Psoas muscle (tissue), 8 donors: ENCODE results near the gene STARD13. TPM values are rescaled to one million over a fixed set of nuclear protein-coding genes. Genes with fewer than 3 reads are reported as not detected.

Experiments used
- ATAC-seq, 4 donors: fragments of 200-7000 bp; cut with Tn5 transposase; one replicate each; pipeline ENCODE4 v1.9.1; 2020; ENCODE audit warnings: moderate library complexity in 3 of 4, mild to moderate bottlenecking in 2 of 4
- DNase-seq, 2 donors: peaks; one replicate each; pipeline ENCODE4 v3.0.0-alpha.2; 2020
- H3K27ac ChIP-seq: fragments of 200-600 bp; one replicate; pipeline ENCODE4 v1.8.0; 2022
- H3K27me3 ChIP-seq, 3 donors: fragments of 200-600 bp in 1 of 3; one replicate each; pipeline versions ENCODE4 v1.6.1 to v1.8.0; 2013 to 2022; ENCODE audit warnings: low read length in 2 of 3, mild to moderate bottlenecking in 2 of 3, moderate library complexity in 1 of 3; ENCODE audit not compliant: insufficient read depth in 3 of 3
- H3K36me3 ChIP-seq, 2 donors: fragments of 200-600 bp in 1 of 2; one replicate each; pipeline versions ENCODE4 v1.6.1 to v1.8.0; 2013 to 2022; ENCODE audit warnings: low read depth in 1 of 2, mild to moderate bottlenecking in 1 of 2, moderate library complexity in 1 of 2; ENCODE audit not compliant: insufficient read depth in 1 of 2
- H3K4me1 ChIP-seq: fragments of 200-600 bp; one replicate; pipeline ENCODE4 v1.8.0; 2022
- H3K4me3 ChIP-seq: fragments of 200-600 bp; one replicate; pipeline ENCODE4 v1.8.0; 2022; ENCODE audit warnings: mild to moderate bottlenecking
- H3K9me3 ChIP-seq: fragments of 200-600 bp; one replicate; pipeline ENCODE4 v1.8.0; 2022
- CTCF ChIP-seq: fragments of 200-600 bp; IDR thresholded peaks from one replicate; pipeline ENCODE4 v1.8.0; 2022; ENCODE audit warnings: antibody characterized with exemption
- WGBS, 3 donors: extraction: QIAGEN DNeasy Blood & Tissue Kit; methylation state at CpG; one replicate each; pipeline versions ENCODE4 v1.1.6 to v1.1.7; 2013; 5-methylcytosine and 5-hydroxymethylcytosine counted together
- intact Hi-C, 2 donors: fragments of 100-400 bp; cut with DNase I; formaldehyde crosslinking; loops; one replicate each; pipeline versions ENCODE4 v1.11.0 to v1.14.2; 2022
- polyA plus RNA-seq, 3 donors: library from polyadenylated mRNA; stranded (reverse); fragments of 200-250 nt; gene quantifications; one replicate each; pipeline ENCODE4 v1.2.3, GENCODE V29; 2013
- total RNA-seq, 4 donors: library from RNA; stranded (reverse); fragmentation: NEBNext Ultra II Directional in 2 of 4; extraction: Animal tissue kit (Norgen Biotek cat#: 25700) in 2 of 4; gene quantifications; one replicate each; pipeline versions ENCODE4 v1.2.1 to v1.2.4, GENCODE V29; 2021 to 2023
- donor health status: healthy with polysubstance abuse.
- donor health status: DM: no; HTN: no; CAD: no; lungs with moderate emphysema.
- donor health status: Bipolar disorder and iron deficiency.
- donor health status: healthy.
- donor health status: DM: yes; HTN: yes; CAD: no.
- donor health status: DM: no; HTN: no; CAD: no.
- donor health status: DM: no; HTN: no; CAD: no.
- donor health status: DM: yes; HTN: yes; CAD: no.

Gene STARD13
- total and polyA plus RNA-seq, 7 donors = 2.3 to 9.2 (median 5.6) TPM

GRCh38 chr13:33263484-33263883, 22.1 kb downstream of the STARD13 start:
- no peak overlapping the region for H3K27ac ChIP-seq
- WGBS, 3 donors = 49 to 59% (median 58%) methylated on average over 5 of the region's 5 CpGs
- ATAC-seq (peak in 3 of 4 donors; percentile 31 to 39 (median 37)), DNase-seq (no peak)
- peaks cover 54% of the 10 kb centered on the region for H3K4me1 ChIP-seq
- H3K9me3 ChIP-seq = no peaks in the 10 kb centered on the region
- no peaks in the 10 kb centered on the region for H3K36me3 ChIP-seq
- intact Hi-C loops = no loop called here
- no peak for TF ChIP-seq CTCF
- H3K27me3 ChIP-seq = no peaks in the 10 kb centered on the region
- H3K4me3 ChIP-seq = no peak overlapping the region

GRCh38 chr13:33262997-33263396, 22.6 kb downstream of the STARD13 start:
- Histone ChIP-seq H3K27ac (no peak overlapping the region), H3K4me1 (peaks cover 56% of the 10 kb centered on the region)
- no peak for DNase-seq

DNA sequence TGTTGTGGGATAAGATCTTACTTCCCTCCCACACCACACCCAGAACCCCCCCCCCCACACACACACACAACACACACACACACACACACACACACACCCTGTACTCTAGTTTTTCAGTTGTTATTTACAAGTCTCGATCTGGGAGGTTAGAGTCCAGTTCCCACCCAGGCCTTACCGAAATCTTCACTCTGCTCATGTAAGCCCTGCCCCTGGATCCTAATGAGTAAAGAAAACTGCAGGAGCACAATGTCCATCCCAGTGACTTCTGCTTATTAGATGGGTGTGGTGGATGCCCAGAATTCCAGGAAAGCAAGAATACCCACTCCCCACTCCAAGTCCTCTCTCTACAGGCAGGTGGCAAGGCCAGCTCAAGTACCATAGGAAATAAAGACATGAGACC, 23.0 kb downstream of the STARD13 start:
- Histone ChIP-seq H3K27me3 (no peaks in the 10 kb centered on the region), H3K36me3 (no peaks in the 10 kb centered on the region), H3K9me3 (no peaks in the 10 kb centered on the region), H3K4me1 (peaks cover 56% of the 10 kb centered on the region), H3K27ac (no peak overlapping the region), H3K4me3 (no peak overlapping the region)
- 48 to 93% (median 62%) methylated on average over 2 of the region's 2 CpGs for WGBS, 3 donors
- ATAC-seq (no peak), DNase-seq (no peak)
- TF ChIP-seq CTCF = no peak
- intact Hi-C loops = no loop called here

More at GRCh38 chr13:33262997-33263396, 22.6 kb downstream of the STARD13 start:
- WGBS, 3 donors = 86% methylated on average over 2 of the region's 2 CpGs
- no peaks in the 10 kb centered on the region for H3K36me3 ChIP-seq
- H3K9me3 ChIP-seq = no peaks in the 10 kb centered on the region
- ATAC-seq = no peak
- no peak overlapping the region for H3K4me3 ChIP-seq
- TF ChIP-seq CTCF = no peak
- intact Hi-C loops = no loop called here
- H3K27me3 ChIP-seq = no peaks in the 10 kb centered on the region

GRCh38 chr13:33262062-33262487, 23.5 kb downstream of the STARD13 start:
- Histone ChIP-seq H3K4me1 (peaks cover 56% of the 10 kb centered on the region), H3K9me3 (no peaks in the 10 kb centered on the region), H3K4me3 (no peak overlapping the region), H3K27ac (no peak overlapping the region), H3K27me3 (no peaks in the 10 kb centered on the region), H3K36me3 (no peaks in the 10 kb centered on the region)
- 59 to 71% (median 59%) methylated on average over 6 of the region's 6 CpGs for WGBS, 3 donors
- DNase-seq (peak in 1 of 2 donors; percentile 32), ATAC-seq (peak; percentile 64 to 93 (median 80))
- intact Hi-C loops = no loop called here
- no peak for TF ChIP-seq CTCF

DNA sequence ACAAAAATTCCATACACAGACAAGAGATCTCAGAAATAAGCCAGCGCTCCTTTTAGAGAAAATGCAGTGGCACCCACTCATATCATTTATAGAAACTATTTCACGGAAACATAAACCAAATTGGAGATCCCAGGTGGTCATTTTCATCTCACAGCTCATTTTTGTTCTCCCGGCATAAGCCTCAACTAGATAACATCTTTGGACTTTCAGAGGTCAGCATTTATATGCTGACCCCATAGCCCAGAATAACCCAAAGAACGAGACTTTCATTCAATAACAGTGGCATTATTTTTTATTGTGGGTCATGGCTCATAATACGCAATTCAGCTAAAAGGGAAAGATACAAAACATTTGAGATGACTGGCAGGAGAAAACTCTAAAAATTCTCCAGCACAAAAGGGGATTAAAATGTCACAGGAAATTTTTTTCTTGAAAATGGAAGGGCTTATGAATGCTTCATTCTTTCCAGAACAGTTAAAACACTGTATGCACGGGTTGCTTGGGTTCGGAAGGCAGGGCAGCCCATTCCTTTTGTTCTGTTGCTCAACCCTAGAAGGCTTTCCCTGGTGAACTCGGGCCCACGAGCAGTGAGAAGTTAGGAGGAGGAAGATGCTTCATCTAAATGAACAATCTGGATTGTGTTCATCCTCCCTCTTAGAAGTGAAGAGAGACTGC, 24.0 kb downstream of the STARD13 start:
- H3K27me3 ChIP-seq = no peaks in the 10 kb centered on the region
- ATAC-seq = peak in 1 of 4 donors; percentile 9
- 70 to 83% (median 74%) methylated on average over 9 of the region's 9 CpGs for WGBS, 3 donors
- no peaks in the 10 kb centered on the region for H3K36me3 ChIP-seq
- peaks cover 56% of the 10 kb centered on the region for H3K4me1 ChIP-seq
- no peak for TF ChIP-seq CTCF
- H3K9me3 ChIP-seq = no peaks in the 10 kb centered on the region
- H3K4me3 ChIP-seq = no peak overlapping the region
- no peak for DNase-seq
- intact Hi-C loops = no loop called here
- H3K27ac ChIP-seq = no peak overlapping the region
